Measurements from ENCODE around the gene MYO1D.

MYO1D gene

GRCh38 chr17:32609884-32610650, 266.9 kb downstream of the MYO1D start:
- DNase-seq = no peak

GRCh38 chr17:32609085-32609484, 267.8 kb downstream of the MYO1D start:
- peak; percentile 41 to 47 for DNase-seq

- DNase-seq = no peak
These were observed 268.7 kb downstream of the MYO1D start for GRCh38 chr17:32608267-32608666.

GRCh38 chr17:32604966-32605365, 272.0 kb downstream of the MYO1D start:
- DNase-seq = no peak

GRCh38 chr17:32602396-32602795, 274.5 kb downstream of the MYO1D start:
- DNase-seq = no peak

- no peak for DNase-seq
These were observed 275.1 kb downstream of the MYO1D start for GRCh38 chr17:32601866-32602265.

GRCh38 chr17:32596628-32597027, 280.3 kb downstream of the MYO1D start:
- no peak for DNase-seq

GRCh38 chr17:32596206-32596605, 280.7 kb downstream of the MYO1D start:
- DNase-seq = no peak

GRCh38 chr17:32593003-32593402, 283.9 kb downstream of the MYO1D start:
- DNase-seq = no peak

GRCh38 chr17:32591405-32591804, 285.5 kb downstream of the MYO1D start:
- no peak for DNase-seq

- no peak for DNase-seq
These were observed 285.9 kb downstream of the MYO1D start for GRCh38 chr17:32590974-32591373.

GRCh38 chr17:32588982-32589381, 287.9 kb downstream of the MYO1D start:
- DNase-seq = no peak

GRCh38 chr17:32588135-32588534, 288.8 kb downstream of the MYO1D start:
- no peak for DNase-seq

GRCh38 chr17:32586666-32587065, 290.3 kb downstream of the MYO1D start:
- DNase-seq = no peak

GRCh38 chr17:32584792-32585191, 292.1 kb downstream of the MYO1D start:
- DNase-seq = no peak

GRCh38 chr17:32583053-32583452, 293.9 kb downstream of the MYO1D start:
- DNase-seq = no peak

- no peak for DNase-seq
These were observed 301.1 kb downstream of the MYO1D start for GRCh38 chr17:32575852-32576251.

GRCh38 chr17:32570081-32570396, 306.9 kb downstream of the MYO1D start:
- no peak for DNase-seq

- DNase-seq = no peak
These were observed 307.5 kb downstream of the MYO1D start for GRCh38 chr17:32569171-32570080.

- DNase-seq = no peak
These were observed 308.2 kb downstream of the MYO1D start for GRCh38 chr17:32568705-32569104.

GRCh38 chr17:32567511-32567910, 309.4 kb downstream of the MYO1D start:
- DNase-seq = no peak

- no peak for DNase-seq
These were observed 309.8 kb downstream of the MYO1D start for GRCh38 chr17:32567086-32567485.

- no peak for DNase-seq
These were observed 310.6 kb downstream of the MYO1D start for GRCh38 chr17:32566303-32566702.

- no peak for DNase-seq
These were observed 311.5 kb downstream of the MYO1D start for GRCh38 chr17:32565401-32565800.
